ENCODE data around the gene GAS2L1.

- no peak for TF ChIP-seq POLR2AphosphoS5 (IDR thresholded peaks at IDR 0.05; ENCODE audit: insufficient read depth, low read depth, low read length)
- TF ChIP-seq POLR2A (IDR thresholded peaks at IDR 0.05; ENCODE audit: low read depth, low read length), result no peak
- TF ChIP-seq CTCF (IDR thresholded peaks at IDR 0.05; ENCODE audit: extremely low read depth in 1 of 2, insufficient read depth in 1 of 2, low read depth in 1 of 2, low read length in 2 of 2), result no peak
- TF ChIP-seq GATA2 (IDR thresholded peaks at IDR 0.05; ENCODE audit: insufficient read depth, insufficient read length, low read depth, low read length), result no peak
- no peak for TF ChIP-seq EZH2 (IDR thresholded peaks at IDR 0.05; ENCODE audit: borderline replicate concordance, low read depth, low read length, severe bottlenecking)
Observed at GRCh38 chr22:29338398-29338797, 31.9 kb downstream of the GAS2L1 start.
